Hepatocyte (in vitro differentiated cells): Measurements from ENCODE around the gene STK38L. TPM values are rescaled to one million over a fixed set of nuclear protein-coding genes. Genes with fewer than 3 reads are reported as not detected.

Source experiments
- DNase-seq: peaks from one replicate; pipeline ENCODE4 v3.0.0-alpha.2; 2016; ENCODE audit warnings: low spot score
- H2AFZ ChIP-seq: fragments of 200-600 bp; sonication (generic); 2 replicates; pipeline ENCODE4 v1.6.0; 2016; ENCODE audit warnings: antibody characterized with exemption, mild to moderate bottlenecking
- H3K27ac ChIP-seq: fragments of 200-600 bp; sonication (generic); 2 replicates; pipeline ENCODE4 v1.5.1; 2016; ENCODE audit warnings: mild to moderate bottlenecking
- H3K27me3 ChIP-seq: fragments of 200-600 bp; sonication (generic); 2 replicates; pipeline ENCODE4 v1.6.1; 2016
- H3K36me3 ChIP-seq: fragments of 200-600 bp; sonication (generic); replicated peaks from 2 replicates; pipeline ENCODE4 v1.5.1; 2016; ENCODE audit warnings: low read depth; ENCODE audit not compliant: insufficient read depth
- H3K4me1 ChIP-seq: fragments of 200-600 bp; sonication (generic); 2 replicates; pipeline ENCODE4 v1.5.1; 2016; ENCODE audit warnings: mild to moderate bottlenecking, moderate library complexity; ENCODE audit not compliant: insufficient read depth
- H3K4me2 ChIP-seq: fragments of 200-600 bp; sonication (generic); 2 replicates; pipeline ENCODE4 v1.6.0; 2016
- H3K4me3 ChIP-seq: fragments of 200-600 bp; sonication (generic); 2 replicates; pipeline ENCODE4 v1.5.1; 2016; ENCODE audit warnings: mild to moderate bottlenecking
- H3K79me2 ChIP-seq: fragments of 200-600 bp; sonication (generic); 2 replicates; pipeline ENCODE4 v1.6.0; 2017; ENCODE audit warnings: mild to moderate bottlenecking
- H3K9me2 ChIP-seq: fragments of 200-600 bp; sonication (generic); replicated peaks from 2 replicates; pipeline ENCODE4 v1.6.0; 2017; ENCODE audit warnings: mild to moderate bottlenecking; ENCODE audit not compliant: insufficient read depth
- H3K9me3 ChIP-seq: fragments of 200-600 bp; sonication (generic); 2 replicates; pipeline ENCODE4 v1.5.1; 2016; ENCODE audit warnings: low read depth, mild to moderate bottlenecking
- H4K20me1 ChIP-seq: fragments of 200-600 bp; sonication (generic); 2 replicates; pipeline ENCODE4 v1.6.0; 2016; ENCODE audit warnings: mild to moderate bottlenecking; ENCODE audit not compliant: insufficient read depth, poor library complexity, severe bottlenecking
- EZH2 ChIP-seq: fragments of 200-600 bp; sonication (generic); IDR thresholded peaks from 2 replicates; pipeline ENCODE4 v1.6.1; 2016; ENCODE audit warnings: antibody characterized with exemption, mild to moderate bottlenecking, borderline replicate concordance
- EZH2phosphoT487 ChIP-seq: fragments of 200-600 bp; sonication (generic); IDR thresholded peaks from one replicate; pipeline ENCODE4 v1.6.1; 2018; ENCODE audit warnings: antibody characterized with exemption, mild to moderate bottlenecking, low read depth, moderate library complexity; ENCODE audit not compliant: unreplicated experiment, severe bottlenecking
- WGBS: methylation state at CpG from one replicate; pipeline ENCODE4 v1.1.6; 2016; ENCODE audit warnings: low lambda C conversion rate; ENCODE audit errors: missing lambda C conversion rate; 5-methylcytosine and 5-hydroxymethylcytosine counted together
- polyA plus RNA-seq: library from polyadenylated mRNA; unstranded; fragments of >200 nt; fragmentation: Nextera tagmentation; extraction: Ambion mirVana; gene quantifications from 2 replicates; pipeline ENCODE4 v1.2.1, GENCODE V29; 2016
- total RNA-seq: library from RNA; depleted of rRNA; stranded (reverse); fragments of >200 nt; gene quantifications from 2 replicates; pipeline ENCODE4 v1.2.3, GENCODE V29; 2014
- TF ChIP-seq, protein P1 (sequence below): fragments of 200-600 bp; sonication (generic); IDR thresholded peaks from 2 replicates; pipeline ENCODE4 v1.5.1; 2016; ENCODE audit warnings: antibody characterized with exemption, mild to moderate bottlenecking; ENCODE audit not compliant: poor library complexity

The STK38L gene
- total and polyA plus RNA-seq, 2 experiments from 2014 or later: 18.8 to 36.7 TPM

DNA sequence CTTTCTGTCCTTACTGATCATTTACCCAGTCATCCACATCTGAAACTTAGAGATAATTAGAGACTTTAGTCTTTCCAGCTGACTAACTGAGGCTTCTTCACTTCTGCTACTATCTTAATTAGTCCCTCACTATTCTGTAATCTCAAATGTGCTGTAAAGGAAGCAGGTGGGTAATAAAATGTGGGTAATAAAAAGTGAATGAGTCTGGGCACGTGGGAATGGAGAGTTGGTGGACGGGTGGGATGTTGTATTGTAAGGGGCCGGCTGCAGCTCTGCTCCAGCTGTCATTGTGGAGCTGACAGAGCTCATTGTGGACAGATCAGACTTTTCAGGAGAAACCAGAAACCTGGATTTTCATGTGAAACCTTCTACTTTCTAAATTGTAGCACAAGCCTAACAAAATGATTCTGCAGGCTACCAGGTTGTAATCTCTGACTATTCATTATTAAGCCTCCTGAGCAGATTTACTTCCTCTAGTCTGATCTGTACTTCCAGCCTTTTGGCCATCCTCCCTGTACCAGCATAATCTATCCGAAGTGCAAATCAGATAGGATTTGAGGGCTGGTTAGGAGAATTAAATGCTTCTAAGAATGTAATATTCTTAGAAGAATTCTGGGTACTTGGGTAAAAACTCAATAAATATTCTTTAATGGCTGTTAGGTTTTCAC is 46.5 kb downstream of the STK38L start:
- Histone ChIP-seq H2AFZ (no peak overlapping the region), H3K79me2 (peaks cover 40% of the 10 kb centered on the region), H3K36me3 (no peaks in the 10 kb centered on the region), H4K20me1 (peaks cover 5% of the 10 kb centered on the region), H3K27ac (no peak overlapping the region), H3K9me2 (no peaks in the 10 kb centered on the region), H3K4me1 (peaks cover 12% of the 10 kb centered on the region), H3K9me3 (no peaks in the 10 kb centered on the region), H3K4me3 (no peak overlapping the region), H3K4me2 (no peak overlapping the region), H3K27me3 (no peaks in the 10 kb centered on the region)
- no peak for TF ChIP-seq EZH2phosphoT487
- TF ChIP-seq, protein P1, sequence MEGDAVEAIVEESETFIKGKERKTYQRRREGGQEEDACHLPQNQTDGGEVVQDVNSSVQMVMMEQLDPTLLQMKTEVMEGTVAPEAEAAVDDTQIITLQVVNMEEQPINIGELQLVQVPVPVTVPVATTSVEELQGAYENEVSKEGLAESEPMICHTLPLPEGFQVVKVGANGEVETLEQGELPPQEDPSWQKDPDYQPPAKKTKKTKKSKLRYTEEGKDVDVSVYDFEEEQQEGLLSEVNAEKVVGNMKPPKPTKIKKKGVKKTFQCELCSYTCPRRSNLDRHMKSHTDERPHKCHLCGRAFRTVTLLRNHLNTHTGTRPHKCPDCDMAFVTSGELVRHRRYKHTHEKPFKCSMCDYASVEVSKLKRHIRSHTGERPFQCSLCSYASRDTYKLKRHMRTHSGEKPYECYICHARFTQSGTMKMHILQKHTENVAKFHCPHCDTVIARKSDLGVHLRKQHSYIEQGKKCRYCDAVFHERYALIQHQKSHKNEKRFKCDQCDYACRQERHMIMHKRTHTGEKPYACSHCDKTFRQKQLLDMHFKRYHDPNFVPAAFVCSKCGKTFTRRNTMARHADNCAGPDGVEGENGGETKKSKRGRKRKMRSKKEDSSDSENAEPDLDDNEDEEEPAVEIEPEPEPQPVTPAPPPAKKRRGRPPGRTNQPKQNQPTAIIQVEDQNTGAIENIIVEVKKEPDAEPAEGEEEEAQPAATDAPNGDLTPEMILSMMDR: no peak
- no peak for TF ChIP-seq EZH2
- 50% methylated on average over 4 of the region's 4 CpGs for WGBS
- DNase-seq: no peak

DNA sequence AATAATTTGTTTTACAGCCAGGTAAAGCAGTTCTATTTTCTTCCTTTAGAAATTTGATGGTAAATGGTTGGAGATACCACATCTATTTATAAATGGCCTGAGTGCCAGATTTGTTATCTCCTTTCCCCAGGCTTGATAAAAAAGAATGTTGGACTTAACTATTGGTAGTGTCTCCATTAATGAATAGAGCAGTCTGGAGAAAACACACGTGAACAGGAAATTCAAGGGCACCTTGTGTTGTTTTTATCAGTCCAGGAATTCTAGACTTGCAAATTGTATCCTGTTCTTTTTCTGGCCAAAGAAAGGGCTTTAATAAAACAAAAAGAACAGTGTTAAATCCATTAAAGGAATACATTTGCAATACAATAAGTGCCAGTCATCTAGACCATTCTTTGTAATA is 47.8 kb downstream of the STK38L start:
- no peak overlapping the region for H3K27ac ChIP-seq

DNA sequence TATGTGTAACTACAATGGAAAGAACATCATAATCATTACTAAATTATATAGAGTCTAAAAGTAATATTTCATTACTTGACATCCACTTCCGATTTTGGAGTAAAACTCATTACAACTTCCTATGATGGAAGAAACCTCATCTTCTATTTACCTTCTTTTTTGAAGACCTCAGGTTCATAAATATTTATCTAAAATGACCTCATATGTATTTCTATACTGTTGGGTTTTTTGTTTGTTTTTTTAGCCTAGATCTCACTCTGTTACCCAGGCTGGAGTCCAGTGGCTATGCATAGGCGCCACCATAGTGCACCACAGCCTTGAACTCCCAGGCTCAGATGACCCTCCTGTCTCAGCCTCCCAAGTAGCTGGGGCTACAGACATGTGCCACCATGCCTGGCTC is 48.6 kb downstream of the STK38L start:
- WGBS: 96% methylated on average over 2 of the region's 2 CpGs
- H2AFZ ChIP-seq: no peak overlapping the region
- no peaks in the 10 kb centered on the region for H3K9me3 ChIP-seq
- H3K79me2 ChIP-seq: peaks cover 46% of the 10 kb centered on the region
- no peak for DNase-seq
- no peak overlapping the region for H3K27ac ChIP-seq
- no peaks in the 10 kb centered on the region for H3K36me3 ChIP-seq
- H3K4me3 ChIP-seq: no peak overlapping the region
- TF ChIP-seq EZH2phosphoT487 (no peak), EZH2 (no peak)
- TF ChIP-seq, protein P1: no peak
- H3K4me1 ChIP-seq: peaks cover 12% of the 10 kb centered on the region
- no peaks in the 10 kb centered on the region for H3K27me3 ChIP-seq
- H3K4me2 ChIP-seq: no peak overlapping the region
- no peaks in the 10 kb centered on the region for H3K9me2 ChIP-seq
- peaks cover 5% of the 10 kb centered on the region for H4K20me1 ChIP-seq

More for the DNA sequence above, 47.8 kb downstream of the STK38L start:
- Histone ChIP-seq H3K9me3 (no peaks in the 10 kb centered on the region), H3K9me2 (no peaks in the 10 kb centered on the region), H3K4me2 (no peak overlapping the region), H4K20me1 (peaks cover 5% of the 10 kb centered on the region), H3K36me3 (no peaks in the 10 kb centered on the region), H3K4me3 (no peak overlapping the region), H3K27me3 (no peaks in the 10 kb centered on the region), H3K4me1 (peaks cover 12% of the 10 kb centered on the region), H3K79me2 (peaks cover 43% of the 10 kb centered on the region), H2AFZ (no peak overlapping the region)
- no peak for DNase-seq
- 17% methylated on average over 1 of the region's 1 CpG for WGBS
- TF ChIP-seq, protein P1: no peak
- TF ChIP-seq EZH2phosphoT487: no peak
- no peak for TF ChIP-seq EZH2

DNA sequence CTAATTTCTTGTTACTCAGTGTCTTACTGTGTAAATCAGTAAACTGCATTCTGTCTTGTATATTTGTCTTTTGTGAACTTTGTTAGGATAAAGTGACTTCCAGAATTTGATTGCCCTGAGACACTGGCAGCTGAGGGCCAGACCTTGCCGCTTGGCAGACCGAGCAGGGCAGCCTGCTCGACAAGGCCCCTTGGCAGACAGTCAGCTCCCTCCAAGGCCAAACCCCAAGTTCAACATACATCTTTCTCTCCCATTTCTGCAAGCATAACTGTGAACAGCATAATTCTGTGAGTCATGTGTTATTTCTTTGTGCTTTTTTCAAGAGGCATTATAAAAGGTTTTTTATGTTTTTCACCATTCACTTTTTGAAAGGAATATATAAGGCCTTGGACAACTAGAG is 49.4 kb downstream of the STK38L start:
- no peak for DNase-seq
- H3K36me3 ChIP-seq: no peaks in the 10 kb centered on the region
- TF ChIP-seq, protein P1: no peak
- TF ChIP-seq EZH2phosphoT487 (no peak), EZH2 (no peak)
- WGBS: 82% methylated on average over 3 of the region's 3 CpGs
- H3K27me3 ChIP-seq: no peaks in the 10 kb centered on the region
- peaks cover 5% of the 10 kb centered on the region for H4K20me1 ChIP-seq
- H3K9me3 ChIP-seq: no peaks in the 10 kb centered on the region
- peaks cover 12% of the 10 kb centered on the region for H3K4me1 ChIP-seq
- H3K9me2 ChIP-seq: no peaks in the 10 kb centered on the region
- no peak overlapping the region for H3K4me3 ChIP-seq
- H3K27ac ChIP-seq: no peak overlapping the region
- no peak overlapping the region for H3K4me2 ChIP-seq
- H3K79me2 ChIP-seq: peaks cover 40% of the 10 kb centered on the region
- H2AFZ ChIP-seq: no peak overlapping the region
